ENCODE data around the gene LNX2.

The LNX2 gene

GRCh38 chr13:27659145-27659865 is 39.0 kb upstream of the LNX2 start:
- H3K27ac ChIP-seq (ENCODE audit: poor library complexity, severe bottlenecking): peak overlapping the region; percentile 45
- no peaks in the 10 kb centered on the region for H3K9me3 ChIP-seq (ENCODE audit: severe bottlenecking)
- no peak for DNase-seq (ENCODE audit: low spot score)
- peaks cover 16% of the 10 kb centered on the region for H3K4me1 ChIP-seq (ENCODE audit: insufficient read depth, poor library complexity, severe bottlenecking)
- H3K27me3 ChIP-seq (ENCODE audit: insufficient read depth, poor library complexity, severe bottlenecking): no peaks in the 10 kb centered on the region
- TF ChIP-seq CTCF (IDR thresholded peaks at IDR 0.05; ENCODE audit: poor library complexity, severe bottlenecking): no peak
- H3K36me3 ChIP-seq (ENCODE audit: low read depth): peaks cover 20% of the 10 kb centered on the region
- no peak overlapping the region for H3K4me3 ChIP-seq (ENCODE audit: severe bottlenecking)
- no peak for ATAC-seq (ENCODE audit: low read depth)

GRCh38 chr13:27658546-27658945 is 38.2 kb upstream of the LNX2 start:
- Histone ChIP-seq H3K9me3 (ENCODE audit: severe bottlenecking) (no peaks in the 10 kb centered on the region), H3K27me3 (ENCODE audit: insufficient read depth, poor library complexity, severe bottlenecking) (no peaks in the 10 kb centered on the region), H3K4me1 (ENCODE audit: insufficient read depth, poor library complexity, severe bottlenecking) (peaks cover 16% of the 10 kb centered on the region), H3K36me3 (ENCODE audit: low read depth) (peaks cover 23% of the 10 kb centered on the region), H3K27ac (ENCODE audit: poor library complexity, severe bottlenecking) (peak overlapping the region; percentile 45), H3K4me3 (ENCODE audit: severe bottlenecking) (no peak overlapping the region)
- no peak for DNase-seq (ENCODE audit: low spot score)
- peak; percentile 23; the same call in 1 of the 3 replicates for ATAC-seq (ENCODE audit: low read depth)
- no peak for TF ChIP-seq CTCF (IDR thresholded peaks at IDR 0.05; ENCODE audit: poor library complexity, severe bottlenecking)

- Histone ChIP-seq H3K9me3 (ENCODE audit: severe bottlenecking) (no peaks in the 10 kb centered on the region), H3K27me3 (ENCODE audit: insufficient read depth, poor library complexity, severe bottlenecking) (no peaks in the 10 kb centered on the region), H3K36me3 (ENCODE audit: low read depth) (peaks cover 23% of the 10 kb centered on the region), H3K4me1 (ENCODE audit: insufficient read depth, poor library complexity, severe bottlenecking) (peaks cover 16% of the 10 kb centered on the region), H3K27ac (ENCODE audit: poor library complexity, severe bottlenecking) (peak overlapping the region; percentile 45), H3K4me3 (ENCODE audit: severe bottlenecking) (no peak overlapping the region)
- no peak for TF ChIP-seq CTCF (IDR thresholded peaks at IDR 0.05; ENCODE audit: poor library complexity, severe bottlenecking)
- DNase-seq (ENCODE audit: low spot score) (no peak), ATAC-seq (ENCODE audit: low read depth) (no peak)
Measured at GRCh38 chr13:27657724-27658123, 37.4 kb upstream of the LNX2 start.

- no peak overlapping the region for H3K4me3 ChIP-seq (ENCODE audit: severe bottlenecking)
- peaks cover 16% of the 10 kb centered on the region for H3K4me1 ChIP-seq (ENCODE audit: insufficient read depth, poor library complexity, severe bottlenecking)
- no peak for TF ChIP-seq CTCF (IDR thresholded peaks at IDR 0.05; ENCODE audit: poor library complexity, severe bottlenecking)
- H3K36me3 ChIP-seq (ENCODE audit: low read depth): peaks cover 41% of the 10 kb centered on the region
- H3K9me3 ChIP-seq (ENCODE audit: severe bottlenecking): peaks cover 11% of the 10 kb centered on the region
- DNase-seq (ENCODE audit: low spot score) (no peak), ATAC-seq (ENCODE audit: low read depth) (no peak)
- H3K27ac ChIP-seq (ENCODE audit: poor library complexity, severe bottlenecking): no peak overlapping the region
- no peaks in the 10 kb centered on the region for H3K27me3 ChIP-seq (ENCODE audit: insufficient read depth, poor library complexity, severe bottlenecking)
Measured at GRCh38 chr13:27654816-27655215, 34.5 kb upstream of the LNX2 start.

GRCh38 chr13:27654059-27654458 is 33.7 kb upstream of the LNX2 start:
- peaks cover 45% of the 10 kb centered on the region for H3K36me3 ChIP-seq (ENCODE audit: low read depth)
- H3K4me3 ChIP-seq (ENCODE audit: severe bottlenecking): no peak overlapping the region
- peaks cover 16% of the 10 kb centered on the region for H3K4me1 ChIP-seq (ENCODE audit: insufficient read depth, poor library complexity, severe bottlenecking)
- no peaks in the 10 kb centered on the region for H3K27me3 ChIP-seq (ENCODE audit: insufficient read depth, poor library complexity, severe bottlenecking)
- H3K9me3 ChIP-seq (ENCODE audit: severe bottlenecking): peaks cover 14% of the 10 kb centered on the region
- ATAC-seq (ENCODE audit: low read depth) (no peak), DNase-seq (ENCODE audit: low spot score) (no peak)
- no peak overlapping the region for H3K27ac ChIP-seq (ENCODE audit: poor library complexity, severe bottlenecking)
- no peak for TF ChIP-seq CTCF (IDR thresholded peaks at IDR 0.05; ENCODE audit: poor library complexity, severe bottlenecking)

All from RWPE2 (cell line).